ENCODE measurements around the gene ADRM1. TPM values are rescaled to one million over a fixed set of nuclear protein-coding genes. Genes with fewer than 3 reads are reported as not detected.

Gene ADRM1
- total RNA-seq, 1 experiment from 2014 or later = 160 TPM

- Histone ChIP-seq H3K4me3 (no peak overlapping the region), H3K36me3 (peaks cover 66% of the 10 kb centered on the region), H3K27ac (no peak overlapping the region), H3K27me3 (no peaks in the 10 kb centered on the region), H3K9me3 (replicated peaks) (no peaks in the 10 kb centered on the region), H3K4me1 (no peaks in the 10 kb centered on the region)
- DNase-seq = no peak
These were observed 26.0 kb downstream of the ADRM1 start for GRCh38 chr20:62328684-62329388.

GRCh38 chr20:62329389-62330377 lies 26.9 kb downstream of the ADRM1 start:
- Histone ChIP-seq H3K4me1 (no peaks in the 10 kb centered on the region), H3K27me3 (no peaks in the 10 kb centered on the region), H3K27ac (no peak overlapping the region), H3K9me3 (replicated peaks) (no peaks in the 10 kb centered on the region), H3K36me3 (peaks cover 59% of the 10 kb centered on the region), H3K4me3 (no peak overlapping the region)
- no peak for DNase-seq

- H3K36me3 ChIP-seq = peaks cover 49% of the 10 kb centered on the region
These were observed 27.9 kb downstream of the ADRM1 start for GRCh38 chr20:62330576-62331317.

GRCh38 chr20:62331347-62331746 lies 28.6 kb downstream of the ADRM1 start:
- H3K4me3 ChIP-seq = no peak overlapping the region
- H3K36me3 ChIP-seq = peaks cover 46% of the 10 kb centered on the region
- H3K27ac ChIP-seq = no peak overlapping the region
- DNase-seq = no peak
- H3K9me3 ChIP-seq (replicated peaks) = no peaks in the 10 kb centered on the region
- no peaks in the 10 kb centered on the region for H3K27me3 ChIP-seq
- no peaks in the 10 kb centered on the region for H3K4me1 ChIP-seq

More at GRCh38 chr20:62330576-62331317, 27.9 kb downstream of the ADRM1 start:
- Histone ChIP-seq H3K4me3 (no peak overlapping the region), H3K27ac (no peak overlapping the region), H3K4me1 (no peaks in the 10 kb centered on the region), H3K9me3 (replicated peaks) (no peaks in the 10 kb centered on the region), H3K27me3 (no peaks in the 10 kb centered on the region)
- no peak for DNase-seq

GRCh38 chr20:62332421-62332820 lies 29.6 kb downstream of the ADRM1 start:
- Histone ChIP-seq H3K4me1 (no peaks in the 10 kb centered on the region), H3K4me3 (no peak overlapping the region), H3K9me3 (replicated peaks) (no peaks in the 10 kb centered on the region), H3K27me3 (no peaks in the 10 kb centered on the region), H3K36me3 (peaks cover 41% of the 10 kb centered on the region), H3K27ac (no peak overlapping the region)
- DNase-seq = no peak

GRCh38 chr20:62332989-62333819 lies 30.4 kb downstream of the ADRM1 start:
- Histone ChIP-seq H3K4me1 (no peaks in the 10 kb centered on the region), H3K36me3 (peaks cover 38% of the 10 kb centered on the region), H3K9me3 (replicated peaks) (no peaks in the 10 kb centered on the region), H3K4me3 (no peak overlapping the region), H3K27ac (no peak overlapping the region), H3K27me3 (no peaks in the 10 kb centered on the region)
- no peak for DNase-seq

- H3K4me3 ChIP-seq = no peak overlapping the region
- no peaks in the 10 kb centered on the region for H3K27me3 ChIP-seq
- no peak overlapping the region for H3K27ac ChIP-seq
- no peak for DNase-seq
- no peaks in the 10 kb centered on the region for H3K4me1 ChIP-seq
- H3K36me3 ChIP-seq = peaks cover 36% of the 10 kb centered on the region
- H3K9me3 ChIP-seq (replicated peaks) = no peaks in the 10 kb centered on the region
These were observed 31.2 kb downstream of the ADRM1 start for GRCh38 chr20:62333820-62334595.

- Histone ChIP-seq H3K27ac (no peak overlapping the region), H3K4me1 (no peaks in the 10 kb centered on the region), H3K27me3 (no peaks in the 10 kb centered on the region), H3K9me3 (replicated peaks) (no peaks in the 10 kb centered on the region), H3K36me3 (peaks cover 35% of the 10 kb centered on the region), H3K4me3 (no peak overlapping the region)
- no peak for DNase-seq
These were observed 32.1 kb downstream of the ADRM1 start for GRCh38 chr20:62334881-62335280.

- H3K4me1 ChIP-seq = no peaks in the 10 kb centered on the region
- H3K27ac ChIP-seq = no peak overlapping the region
- DNase-seq = no peak
- no peak overlapping the region for H3K4me3 ChIP-seq
- no peaks in the 10 kb centered on the region for H3K27me3 ChIP-seq
- H3K9me3 ChIP-seq (replicated peaks) = no peaks in the 10 kb centered on the region
- H3K36me3 ChIP-seq = peaks cover 34% of the 10 kb centered on the region; the same call in 1 of the 2 replicates
These were observed 32.7 kb downstream of the ADRM1 start for GRCh38 chr20:62335532-62335931.

- peaks cover 36% of the 10 kb centered on the region; the same call in 1 of the 2 replicates for H3K36me3 ChIP-seq
- H3K9me3 ChIP-seq (replicated peaks) = no peaks in the 10 kb centered on the region; the same call in 1 of the 2 replicates
- H3K27me3 ChIP-seq = no peaks in the 10 kb centered on the region
- DNase-seq = no peak
- H3K4me3 ChIP-seq = no peak overlapping the region
- no peaks in the 10 kb centered on the region for H3K4me1 ChIP-seq
- no peak overlapping the region for H3K27ac ChIP-seq
These were observed 33.5 kb downstream of the ADRM1 start for GRCh38 chr20:62336329-62336728.

GRCh38 chr20:62336775-62337557 lies 34.2 kb downstream of the ADRM1 start:
- peaks cover 34% of the 10 kb centered on the region; the same call in 1 of the 2 replicates for H3K36me3 ChIP-seq
- H3K4me1 ChIP-seq = no peaks in the 10 kb centered on the region
- no peak for DNase-seq

GRCh38 chr20:62337558-62338293 lies 34.9 kb downstream of the ADRM1 start:
- DNase-seq = no peak
- Histone ChIP-seq H3K36me3 (peaks cover 32% of the 10 kb centered on the region; the same call in 1 of the 2 replicates), H3K27me3 (no peaks in the 10 kb centered on the region), H3K9me3 (replicated peaks) (no peaks in the 10 kb centered on the region; the same call in 1 of the 2 replicates), H3K4me3 (no peak overlapping the region), H3K4me1 (no peaks in the 10 kb centered on the region), H3K27ac (no peak overlapping the region)

More at GRCh38 chr20:62336775-62337557, 34.2 kb downstream of the ADRM1 start:
- Histone ChIP-seq H3K4me3 (no peak overlapping the region), H3K27me3 (no peaks in the 10 kb centered on the region), H3K9me3 (replicated peaks) (no peaks in the 10 kb centered on the region; the same call in 1 of the 2 replicates), H3K27ac (no peak overlapping the region)
